Epithelial cell of proximal tubule (primary cell): ENCODE measurements around the gene MYO5B. TPM values are rescaled to one million over a fixed set of nuclear protein-coding genes. Genes with fewer than 3 reads are reported as not detected.
"Not testable (repeated sequence)": the region's sequence is repeated elsewhere in the genome, so short reads cannot be mapped to it uniquely, and the experiment has no call there.

Experiments used
- DNase-seq: peaks from one replicate; pipeline ENCODE4 v3.0.0-alpha.2; 2011; ENCODE audit warnings: low read depth
- H3K4me3 ChIP-seq: 2 replicates; pipeline ENCODE4 v1.5.1; 2011; ENCODE audit warnings: low read depth, mild to moderate bottlenecking, low read length
- total RNA-seq: library from RNA; depleted of rRNA; stranded (reverse); fragments of >200 nt; gene quantifications from 2 replicates; pipeline ENCODE4 v1.2.3, GENCODE V29; 2015
- TF ChIP-seq, protein P1 (sequence below): conservative IDR thresholded peaks from 2 replicates; pipeline ENCODE4 v1.5.1; 2012; ENCODE audit warnings: low read depth, mild to moderate bottlenecking, low read length

MYO5B gene
- total RNA-seq, 1 donor from 2014 or later, result 48.4 TPM

DNA sequence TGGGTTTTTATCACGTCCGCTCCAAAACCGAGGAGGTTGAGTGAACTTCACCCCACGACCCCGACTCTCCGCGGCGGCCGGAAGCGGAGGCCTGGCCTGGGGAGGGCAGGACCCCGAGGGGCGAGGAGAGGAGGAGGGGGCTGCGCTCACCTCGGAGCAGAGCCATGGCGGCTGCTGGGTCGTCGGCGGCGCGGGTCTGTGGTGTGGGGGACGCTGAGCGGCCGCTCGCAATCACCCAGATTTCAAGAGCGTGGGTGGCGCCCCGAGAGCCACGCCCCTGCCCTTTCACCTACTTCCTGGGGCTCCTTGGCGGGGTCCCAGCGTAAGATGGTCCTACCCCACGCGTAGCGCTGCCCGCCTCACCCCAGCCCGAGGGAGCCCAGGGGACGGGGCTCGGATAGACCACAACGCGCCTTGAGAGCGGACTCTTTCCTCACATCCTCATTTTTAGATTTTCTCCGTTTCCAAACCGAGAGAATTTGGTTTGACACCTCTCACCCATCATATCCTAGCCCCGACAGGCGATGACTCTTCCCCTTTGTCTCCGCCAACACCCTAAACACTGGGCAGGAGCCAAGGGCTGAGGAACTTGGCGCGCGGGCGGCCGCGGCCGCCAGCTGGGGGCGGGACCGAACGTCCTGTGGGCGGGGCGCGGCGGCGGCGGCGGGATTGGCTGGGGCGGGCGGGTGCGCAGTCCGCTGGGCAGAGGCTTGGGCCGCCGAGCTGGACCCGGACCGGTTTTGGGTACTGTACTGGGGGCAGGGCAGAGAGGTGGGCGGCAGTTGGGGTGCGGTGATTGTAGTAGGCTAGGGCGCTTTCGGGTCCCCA, 381.4 kb downstream of the MYO5B start, which contains the start of gene ACAA2:
ACAA2 (minus strand) TSS at position 215 of the 828 bp plus-strand sequence; CDS start at position 166, 49 bp downstream.
- H3K4me3 ChIP-seq, result peak within 1 kb of the TSS; percentile 65
- TF ChIP-seq, protein P1, sequence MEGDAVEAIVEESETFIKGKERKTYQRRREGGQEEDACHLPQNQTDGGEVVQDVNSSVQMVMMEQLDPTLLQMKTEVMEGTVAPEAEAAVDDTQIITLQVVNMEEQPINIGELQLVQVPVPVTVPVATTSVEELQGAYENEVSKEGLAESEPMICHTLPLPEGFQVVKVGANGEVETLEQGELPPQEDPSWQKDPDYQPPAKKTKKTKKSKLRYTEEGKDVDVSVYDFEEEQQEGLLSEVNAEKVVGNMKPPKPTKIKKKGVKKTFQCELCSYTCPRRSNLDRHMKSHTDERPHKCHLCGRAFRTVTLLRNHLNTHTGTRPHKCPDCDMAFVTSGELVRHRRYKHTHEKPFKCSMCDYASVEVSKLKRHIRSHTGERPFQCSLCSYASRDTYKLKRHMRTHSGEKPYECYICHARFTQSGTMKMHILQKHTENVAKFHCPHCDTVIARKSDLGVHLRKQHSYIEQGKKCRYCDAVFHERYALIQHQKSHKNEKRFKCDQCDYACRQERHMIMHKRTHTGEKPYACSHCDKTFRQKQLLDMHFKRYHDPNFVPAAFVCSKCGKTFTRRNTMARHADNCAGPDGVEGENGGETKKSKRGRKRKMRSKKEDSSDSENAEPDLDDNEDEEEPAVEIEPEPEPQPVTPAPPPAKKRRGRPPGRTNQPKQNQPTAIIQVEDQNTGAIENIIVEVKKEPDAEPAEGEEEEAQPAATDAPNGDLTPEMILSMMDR, result no peak

DNA sequence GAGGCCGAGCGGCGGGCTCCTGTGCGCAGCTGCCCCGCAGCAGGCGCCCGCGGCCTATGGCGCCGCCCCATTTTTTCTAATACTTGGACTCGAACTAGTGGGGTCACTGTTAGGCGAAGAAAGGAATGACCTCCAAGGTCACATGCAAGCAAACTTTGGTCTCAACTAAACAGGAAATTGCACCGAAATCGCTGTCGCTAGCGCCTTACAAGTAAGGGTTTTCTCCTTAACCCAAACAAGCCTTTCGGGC, 382.0 kb downstream of the MYO5B start:
- TF ChIP-seq, protein P1, result no peak
- H3K4me3 ChIP-seq, result peak overlapping the region; percentile 65
- no peak for DNase-seq

More for the DNA sequence above, 381.4 kb downstream of the MYO5B start, which contains the start of gene ACAA2:
- DNase-seq, result no peak

DNA sequence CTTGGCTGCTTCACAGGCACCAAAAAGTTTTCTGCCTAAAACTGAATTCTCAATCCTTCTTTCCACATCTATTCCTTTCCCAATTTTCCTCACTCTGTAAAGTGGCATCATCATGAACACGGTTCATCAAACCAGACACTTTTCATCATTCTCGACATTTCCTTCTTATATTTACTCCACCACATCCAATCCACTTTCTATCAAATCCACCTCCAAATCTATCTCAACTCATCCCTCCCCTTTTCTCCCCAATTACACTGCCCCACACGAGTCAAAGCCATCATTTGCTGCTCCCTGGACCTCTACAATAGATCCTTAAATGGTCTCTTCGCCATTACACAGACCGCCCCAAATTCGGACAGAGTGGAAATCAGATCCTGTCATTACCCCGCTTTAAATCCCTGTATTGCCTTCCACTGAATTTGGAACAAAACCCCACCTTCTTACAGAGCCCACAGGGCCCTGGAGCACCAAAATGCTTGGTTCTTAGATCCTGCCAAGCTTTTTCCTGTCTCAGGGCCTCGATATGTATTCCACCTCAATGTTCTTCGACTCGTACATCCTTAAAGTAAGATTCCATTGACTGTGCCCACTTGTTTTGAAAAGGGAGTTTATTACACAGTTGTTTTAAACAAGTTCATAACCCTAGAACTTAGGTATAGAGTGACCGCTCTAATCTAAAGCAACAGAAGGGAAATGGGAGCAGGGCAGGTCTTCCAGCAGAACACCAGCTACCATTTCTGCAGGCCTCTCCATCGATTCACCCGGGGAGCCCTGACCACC, 382.5 kb downstream of the MYO5B start:
- TF ChIP-seq, protein P1, result no peak
- DNase-seq, result no peak
- peak overlapping the region; percentile 65 for H3K4me3 ChIP-seq

DNA sequence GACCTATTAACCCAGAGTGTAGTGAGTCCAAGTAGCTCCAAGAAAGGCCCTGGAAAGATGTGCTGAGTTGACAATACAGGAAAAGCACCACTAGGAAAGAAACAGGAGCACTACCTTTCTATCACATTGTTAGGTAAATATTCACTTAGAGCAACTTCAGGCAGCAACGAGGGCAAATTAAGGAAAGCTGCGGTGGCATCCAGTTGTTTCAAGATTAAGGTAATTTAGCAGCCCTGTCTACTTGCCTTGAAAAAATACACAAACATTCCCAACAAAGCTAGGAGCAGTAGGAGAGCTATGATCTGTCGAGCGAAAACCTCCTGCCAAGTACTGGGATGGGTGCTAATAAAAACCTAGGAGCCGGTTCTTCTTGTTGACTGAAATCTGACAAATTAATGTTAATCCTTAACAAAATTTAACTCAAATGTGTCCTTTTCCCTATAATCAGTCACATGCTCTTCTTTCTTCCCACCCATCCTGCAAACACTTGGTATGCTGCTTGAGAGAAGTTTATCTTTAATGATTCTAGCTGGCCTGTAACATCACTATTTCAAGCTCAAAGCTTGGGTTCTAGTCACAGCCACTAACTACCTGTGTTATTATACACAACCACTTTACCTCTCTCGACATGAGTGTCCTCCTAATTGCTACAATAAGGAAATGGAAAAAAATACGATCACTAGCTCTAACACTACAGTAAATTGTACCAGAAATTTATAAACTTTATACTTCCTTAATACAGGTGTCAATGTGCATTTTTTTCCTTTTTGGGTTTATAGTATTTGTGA, 383.6 kb downstream of the MYO5B start:
- TF ChIP-seq, protein P1, result no peak
- no peak for DNase-seq
- peak overlapping the region; percentile 29 for H3K4me3 ChIP-seq

DNA sequence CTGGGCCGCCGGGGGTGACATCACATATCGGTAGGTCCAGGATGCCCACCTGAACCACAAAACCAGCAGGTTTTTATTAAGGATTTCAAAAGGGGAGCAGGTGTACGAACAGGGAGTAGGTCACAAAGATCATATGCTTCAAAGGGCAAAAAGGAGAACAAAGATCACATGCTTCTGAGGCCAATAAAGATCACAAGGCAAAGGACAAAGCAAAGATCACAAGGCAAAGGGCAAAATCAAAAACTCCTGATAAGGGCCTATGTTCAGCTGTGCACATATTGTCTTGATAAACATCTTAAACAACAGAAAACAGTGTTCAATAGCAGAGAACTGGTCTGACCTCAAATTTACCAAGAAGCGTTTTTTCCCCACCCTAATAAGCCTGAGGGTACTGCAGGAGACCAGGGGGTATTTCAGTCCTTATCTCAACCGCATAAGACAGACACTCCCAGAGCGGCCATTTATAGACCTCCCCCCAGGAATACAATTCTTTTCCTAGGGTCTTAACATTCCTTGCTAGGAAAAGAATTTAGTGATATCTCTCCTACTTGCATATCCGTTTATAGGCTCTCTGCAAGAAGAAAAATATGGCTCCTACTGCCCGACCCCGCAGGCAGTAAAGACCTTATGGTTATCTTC, 386.3 kb downstream of the MYO5B start:
- not testable (repeated sequence) for DNase-seq

DNA sequence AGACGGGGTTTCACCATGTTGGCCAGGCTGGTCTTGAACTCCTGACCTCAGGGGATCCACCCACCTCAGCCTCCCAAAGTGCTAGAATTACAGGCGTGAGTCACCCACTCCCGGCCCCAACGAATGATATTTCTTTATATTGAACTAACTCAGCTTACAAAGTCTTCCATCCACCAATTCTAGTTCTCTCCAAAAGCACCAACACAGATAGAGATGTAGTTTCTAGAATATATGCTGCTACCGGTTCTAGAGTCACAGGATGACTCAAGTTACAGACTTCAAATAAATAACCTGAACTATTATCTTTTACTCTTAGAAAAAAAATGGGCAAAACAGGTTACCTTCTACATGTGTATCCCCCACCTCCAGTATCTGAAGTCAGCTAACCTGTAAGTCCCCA, 390.9 kb downstream of the MYO5B start:
- H3K4me3 ChIP-seq, result no peak overlapping the region
- TF ChIP-seq, protein P1, result no peak
- no peak for DNase-seq

More for the DNA sequence above, 386.3 kb downstream of the MYO5B start:
- not testable (repeated sequence) for H3K4me3 ChIP-seq
